ENCODE results near the gene ICAM4.

DNA sequence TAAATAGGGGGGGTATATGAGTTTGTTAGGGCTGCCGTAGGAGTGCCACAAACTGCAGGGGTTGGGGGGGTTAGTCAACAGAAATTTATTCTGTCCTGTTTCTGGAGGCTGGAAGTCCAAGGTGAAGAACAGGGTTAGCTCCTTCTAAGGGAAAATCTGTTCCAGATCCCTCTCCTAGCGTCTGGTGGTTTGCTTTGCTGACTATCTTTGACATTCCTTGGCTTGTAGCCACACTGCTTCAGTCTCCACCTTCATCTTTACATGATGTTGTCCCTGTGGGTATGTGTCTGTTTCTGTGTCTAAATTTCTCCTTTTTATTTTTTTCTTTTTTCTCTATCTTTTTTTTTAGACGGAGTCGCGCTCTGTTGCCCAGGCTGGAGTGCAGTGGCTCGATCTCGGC, 24.0 kb upstream of the ICAM4 start:
- TF ChIP-seq, protein P1, sequence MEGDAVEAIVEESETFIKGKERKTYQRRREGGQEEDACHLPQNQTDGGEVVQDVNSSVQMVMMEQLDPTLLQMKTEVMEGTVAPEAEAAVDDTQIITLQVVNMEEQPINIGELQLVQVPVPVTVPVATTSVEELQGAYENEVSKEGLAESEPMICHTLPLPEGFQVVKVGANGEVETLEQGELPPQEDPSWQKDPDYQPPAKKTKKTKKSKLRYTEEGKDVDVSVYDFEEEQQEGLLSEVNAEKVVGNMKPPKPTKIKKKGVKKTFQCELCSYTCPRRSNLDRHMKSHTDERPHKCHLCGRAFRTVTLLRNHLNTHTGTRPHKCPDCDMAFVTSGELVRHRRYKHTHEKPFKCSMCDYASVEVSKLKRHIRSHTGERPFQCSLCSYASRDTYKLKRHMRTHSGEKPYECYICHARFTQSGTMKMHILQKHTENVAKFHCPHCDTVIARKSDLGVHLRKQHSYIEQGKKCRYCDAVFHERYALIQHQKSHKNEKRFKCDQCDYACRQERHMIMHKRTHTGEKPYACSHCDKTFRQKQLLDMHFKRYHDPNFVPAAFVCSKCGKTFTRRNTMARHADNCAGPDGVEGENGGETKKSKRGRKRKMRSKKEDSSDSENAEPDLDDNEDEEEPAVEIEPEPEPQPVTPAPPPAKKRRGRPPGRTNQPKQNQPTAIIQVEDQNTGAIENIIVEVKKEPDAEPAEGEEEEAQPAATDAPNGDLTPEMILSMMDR (IDR thresholded peaks at IDR 0.05; ENCODE audit: low read depth, low read length) = no peak
- TF ChIP-seq EZH2phosphoT487 (IDR thresholded peaks at IDR 0.05; ENCODE audit: low read depth) = no peak

Measured in OCI-LY3 (cell line).